A549 treated with dexamethasone at 1 μM for 4 hours (cell line): ENCODE data around the gene NUP54. TPM values are rescaled to one million over a fixed set of nuclear protein-coding genes. Genes with fewer than 3 reads are reported as not detected.

Experiments
- total RNA-seq: library from RNA; stranded (reverse); fragments of 200-300 nt; extraction: Qiagen RNA extraction; gene quantifications from 5 replicates; pipeline ENCODE4 v1.2.3, GENCODE V29; 2022

The NUP54 gene
- total RNA-seq, result 26.1 to 40.3 TPM (median 28.8 TPM) in 5 replicates

GRCh38 chr4:76148142-76148865 lies at the start of gene NUP54:
NUP54 (minus strand) TSS chr4:76148397; CDS start chr4:76148374, 23 bp downstream.

GRCh38 chr4:76074468-76074867 lies 73.7 kb downstream of the NUP54 start, which contains the start of gene ART3:
ART3 (plus strand) TSS chr4:76074709; CDS start chr4:76075890, 1,181 bp downstream.

Other genes starting within 250 kb of the NUP54 start
- not detected in 5 replicates for gene PPEF2, start 245.9 kb downstream of the NUP54 start, total RNA-seq
- 21.2 to 24.8 TPM (median 21.7 TPM) in 5 replicates for gene NAAA, start 207.4 kb downstream of the NUP54 start, total RNA-seq
- 15.2 to 17.1 TPM (median 16.1 TPM) in 5 replicates for gene SDAD1, start 157.5 kb downstream of the NUP54 start, total RNA-seq
- gene CXCL9, start 140.9 kb downstream of the NUP54 start, total RNA-seq, result not detected in 5 replicates
- gene CXCL10, start 124.9 kb downstream of the NUP54 start, total RNA-seq, result 0.08 to 0.12 TPM (median 0.11 TPM) in 3 of 5 replicates, not detected in the others
- 0.07 to 0.31 TPM (median 0.18 TPM) in 5 replicates for gene CXCL11, start 112.3 kb downstream of the NUP54 start, total RNA-seq
- gene ART3, start 73.7 kb downstream of the NUP54 start, total RNA-seq, result not detected in 5 replicates
- gene SCARB2, start 65.4 kb upstream of the NUP54 start, total RNA-seq, result 44.3 to 61.8 TPM (median 53.6 TPM) in 5 replicates
- 0.08 to 0.36 TPM (median 0.22 TPM) in 5 replicates for gene FAM47E, start 103.3 kb upstream of the NUP54 start, total RNA-seq
- 11.9 to 13.8 TPM (median 13.3 TPM) in 5 replicates for gene STBD1, start 158.3 kb upstream of the NUP54 start, total RNA-seq